Pancreas (tissue), 10 donors: ENCODE results near the gene SLCO1A2. TPM values are rescaled to one million over a fixed set of nuclear protein-coding genes. Genes with fewer than 3 reads are reported as not detected.
"Not testable (repeated sequence)": the region's sequence is repeated elsewhere in the genome, so short reads cannot be mapped to it uniquely, and the experiment has no call there.

Source experiments
- ATAC-seq, 4 donors: fragments of 200-7000 bp; cut with Tn5 transposase; one replicate each; pipeline versions ENCODE4 v1.8.0 to v1.9.1; 2020; ENCODE audit warnings: mild to moderate bottlenecking in 4 of 4, moderate library complexity in 4 of 4
- DNase-seq, 6 donors: peaks; one replicate each; pipeline ENCODE4 v3.0.0-alpha.2; 2020
- FAIRE-seq: peaks from 2 replicates; lab custom pipeline; 2012; peaks lifted over from hg19 to GRCh38; lab: Jason Lieb, UNC
- H3K27ac ChIP-seq, 4 donors: fragments of 200-600 bp; sonication (generic); 1 replicate in 3 of 4; 2 replicates in 1 of 4; pipeline versions ENCODE4 v1.5.0 to v1.8.0; 2020
- H3K27me3 ChIP-seq, 4 donors: fragments of 200-600 bp; one replicate each; pipeline ENCODE4 v1.8.0; 2021
- H3K36me3 ChIP-seq, 3 donors: fragments of 200-600 bp; sonication (generic) in 1 of 3; one replicate each; pipeline versions ENCODE4 v1.5.0 to v1.8.0; 2020 to 2021
- H3K4me1 ChIP-seq, 3 donors: fragments of 200-600 bp; one replicate each; pipeline ENCODE4 v1.8.0; 2021
- H3K4me3 ChIP-seq, 4 donors: fragments of 200-600 bp; sonication (generic) in 2 of 4; one replicate each; pipeline versions ENCODE4 v1.5.0 to v1.8.0; 2020 to 2021
- H3K9me3 ChIP-seq, 4 donors: fragments of 200-600 bp; one replicate each; pipeline ENCODE4 v1.8.0; 2021
- CTCF ChIP-seq, 4 donors: fragments of 200-600 bp; sonication (generic) in 3 of 4; IDR thresholded peaks; one replicate each; pipeline versions ENCODE4 v1.5.0 to v1.8.0; 2021; ENCODE audit warnings: antibody characterized with exemption in 4 of 4
- WGBS, 2 donors: extraction: QIAGEN DNeasy Blood & Tissue Kit; methylation state at CpG; one replicate each; pipeline ENCODE4 v1.1.7; 2013; 5-methylcytosine and 5-hydroxymethylcytosine counted together
- intact Hi-C, 3 donors: fragments of 100-400 bp; cut with DNase I; formaldehyde crosslinking; loops; one replicate each; pipeline versions ENCODE4 v1.11.1 to v1.14.2; 2022
- polyA plus RNA-seq, 2 donors: library from polyadenylated mRNA; stranded (reverse); fragments of 200-250 nt; gene quantifications; one replicate each; pipeline ENCODE4 v1.2.3, GENCODE V29; 2013
- total RNA-seq, 6 donors: library from RNA; stranded (reverse); fragmentation: NEBNext Ultra II Directional in 4 of 6; extraction: Animal tissue kit (Norgen Biotek cat#: 25700) in 4 of 6; gene quantifications; one replicate each; pipeline versions ENCODE4 v1.2.1 to v1.2.4, GENCODE V29; 2021 to 2023
- donor health status: healthy with polysubstance abuse.
- donor health status: DM: no; HTN: no; CAD: no; lungs with moderate emphysema.
- donor health status: DM: no; HTN: no; CAD: no.
- donor health status: control.
- donor health status: control.
- donor health status: Bipolar disorder and iron deficiency.
- donor health status: DM: yes; HTN: yes; CAD: no.
- donor health status: DM: no; HTN: no; CAD: no.
- donor health status: DM: no; HTN: no; CAD: no.
- donor health status: DM: yes; HTN: yes; CAD: no.

SLCO1A2 gene
- total and polyA plus RNA-seq, 8 donors: 0.04 to 0.34 (median 0.12) TPM; not detected in 2

GRCh38 chr12:21370845-21371449, 36.2 kb upstream of the SLCO1A2 start:
- 74 to 82% methylated on average over 7 of the region's 7 CpGs for WGBS, 2 donors
- ATAC-seq (no peak), FAIRE-seq (no peak), DNase-seq (no peak)
- no peak overlapping the region for H3K4me3 ChIP-seq
- no peaks in the 10 kb centered on the region for H3K9me3 ChIP-seq
- intact Hi-C loops: no loop called here
- no peak for TF ChIP-seq CTCF (IDR thresholded peaks at IDR 0.05)
- no peaks in the 10 kb centered on the region for H3K27me3 ChIP-seq
- no peaks in the 10 kb centered on the region for H3K4me1 ChIP-seq
- no peak overlapping the region for H3K27ac ChIP-seq
- H3K36me3 ChIP-seq: no peaks in the 10 kb centered on the region

GRCh38 chr12:21369141-21369980, 34.6 kb upstream of the SLCO1A2 start:
- Histone ChIP-seq H3K27ac (no peak overlapping the region), H3K9me3 (no peaks in the 10 kb centered on the region), H3K27me3 (no peaks in the 10 kb centered on the region), H3K36me3 (no peaks in the 10 kb centered on the region), H3K4me3 (no peak overlapping the region), H3K4me1 (no peaks in the 10 kb centered on the region)
- intact Hi-C loops: no loop called here
- no peak for TF ChIP-seq CTCF (IDR thresholded peaks at IDR 0.05)
- ATAC-seq (no peak), FAIRE-seq (no peak), DNase-seq (no peak)
- 43 to 52% methylated on average over 4 of the region's 4 CpGs for WGBS, 2 donors

- H3K27me3 ChIP-seq, intact Hi-C loops, ATAC-seq, H3K9me3 ChIP-seq, H3K36me3 ChIP-seq, FAIRE-seq, H3K4me3 ChIP-seq, H3K27ac ChIP-seq, H3K4me1 ChIP-seq: not testable (repeated sequence)
- DNase-seq: peak in 1 of 6 donors; percentile 24
- WGBS, 2 donors: 69 to 77% methylated on average over 10 of the region's 10 CpGs
Measured at GRCh38 chr12:21360632-21361031, 25.9 kb upstream of the SLCO1A2 start.

- WGBS, 2 donors: 73 to 87% methylated on average over 1 of the region's 1 CpG
- Histone ChIP-seq H3K36me3 (no peaks in the 10 kb centered on the region), H3K4me1 (no peaks in the 10 kb centered on the region), H3K27me3 (no peaks in the 10 kb centered on the region), H3K9me3 (no peaks in the 10 kb centered on the region), H3K27ac (no peak overlapping the region), H3K4me3 (no peak overlapping the region)
- intact Hi-C loops: no loop called here
- ATAC-seq (no peak), DNase-seq (no peak), FAIRE-seq (no peak)
- TF ChIP-seq CTCF (IDR thresholded peaks at IDR 0.05): no peak
Measured at GRCh38 chr12:21354641-21355040, 19.9 kb upstream of the SLCO1A2 start.

- no peak overlapping the region for H3K4me3 ChIP-seq
- H3K27ac ChIP-seq: no peak overlapping the region
- TF ChIP-seq CTCF (IDR thresholded peaks at IDR 0.05): no peak
- no peaks in the 10 kb centered on the region for H3K36me3 ChIP-seq
- no peaks in the 10 kb centered on the region for H3K4me1 ChIP-seq
- no peaks in the 10 kb centered on the region for H3K9me3 ChIP-seq
- WGBS, 2 donors: 81 to 82% methylated on average over 4 of the region's 4 CpGs
- DNase-seq (no peak), ATAC-seq (no peak), FAIRE-seq (no peak)
- intact Hi-C loops: no loop called here
- H3K27me3 ChIP-seq: no peaks in the 10 kb centered on the region
Measured at GRCh38 chr12:21353948-21354347, 19.2 kb upstream of the SLCO1A2 start.
